OCI-LY3 (cell line): ENCODE data around the gene KCNK18.

Experiments used
- EZH2phosphoT487 ChIP-seq: fragments of 200-600 bp; shearing (Covaris generic); IDR thresholded peaks from 2 replicates; pipeline ENCODE4 v1.6.1; 2018; ENCODE audit warnings: antibody characterized with exemption, mixed run types, low read depth
- TF ChIP-seq, protein P1 (sequence below): fragments of 200-600, 300-600 bp; sonication (generic); IDR thresholded peaks from 2 replicates; pipeline ENCODE4 v1.5.1; 2014; ENCODE audit warnings: antibody characterized with exemption, low read length, low read depth

DNA sequence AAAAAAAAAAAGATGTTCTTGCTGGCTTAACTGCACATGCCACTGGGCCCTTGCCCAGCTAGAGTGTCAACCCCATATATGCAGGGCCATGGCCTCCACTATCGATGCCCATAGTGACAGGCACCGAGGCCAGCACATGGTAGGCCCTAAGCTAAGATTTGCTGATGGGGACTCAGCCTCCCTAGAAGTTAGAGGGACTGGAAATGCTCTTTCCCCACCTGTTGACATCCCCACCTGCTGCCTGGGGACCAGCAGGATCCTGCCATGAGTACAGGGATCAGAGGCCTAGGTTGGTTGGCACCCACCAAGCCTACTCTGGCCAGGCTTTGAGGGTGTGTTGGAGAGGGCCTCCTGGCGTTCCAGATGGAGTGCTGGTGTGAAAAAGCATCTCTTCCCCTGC is 27.6 kb downstream of the KCNK18 start:
- TF ChIP-seq, protein P1, sequence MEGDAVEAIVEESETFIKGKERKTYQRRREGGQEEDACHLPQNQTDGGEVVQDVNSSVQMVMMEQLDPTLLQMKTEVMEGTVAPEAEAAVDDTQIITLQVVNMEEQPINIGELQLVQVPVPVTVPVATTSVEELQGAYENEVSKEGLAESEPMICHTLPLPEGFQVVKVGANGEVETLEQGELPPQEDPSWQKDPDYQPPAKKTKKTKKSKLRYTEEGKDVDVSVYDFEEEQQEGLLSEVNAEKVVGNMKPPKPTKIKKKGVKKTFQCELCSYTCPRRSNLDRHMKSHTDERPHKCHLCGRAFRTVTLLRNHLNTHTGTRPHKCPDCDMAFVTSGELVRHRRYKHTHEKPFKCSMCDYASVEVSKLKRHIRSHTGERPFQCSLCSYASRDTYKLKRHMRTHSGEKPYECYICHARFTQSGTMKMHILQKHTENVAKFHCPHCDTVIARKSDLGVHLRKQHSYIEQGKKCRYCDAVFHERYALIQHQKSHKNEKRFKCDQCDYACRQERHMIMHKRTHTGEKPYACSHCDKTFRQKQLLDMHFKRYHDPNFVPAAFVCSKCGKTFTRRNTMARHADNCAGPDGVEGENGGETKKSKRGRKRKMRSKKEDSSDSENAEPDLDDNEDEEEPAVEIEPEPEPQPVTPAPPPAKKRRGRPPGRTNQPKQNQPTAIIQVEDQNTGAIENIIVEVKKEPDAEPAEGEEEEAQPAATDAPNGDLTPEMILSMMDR = no peak
- TF ChIP-seq EZH2phosphoT487 = no peak
